HG03378 (cell line): ENCODE results near the gene FARP1.
"Not testable (repeated sequence)": the region's sequence is repeated elsewhere in the genome, so short reads cannot be mapped to it uniquely, and the experiment has no call there.

Experiments used
- ATAC-seq: cut with Tn5 transposase; IDR thresholded peaks from one replicate; pipeline ENCODE4 v1.9.1; 2021; ENCODE audit warnings: mild to moderate bottlenecking, moderate library complexity; ENCODE audit not compliant: unreplicated experiment

FARP1 gene

GRCh38 chr13:98223741-98224140 is 80.8 kb downstream of the FARP1 start:
- no peak for ATAC-seq

- ATAC-seq, result no peak
Measured at GRCh38 chr13:98224557-98224956, 81.7 kb downstream of the FARP1 start.

DNA sequence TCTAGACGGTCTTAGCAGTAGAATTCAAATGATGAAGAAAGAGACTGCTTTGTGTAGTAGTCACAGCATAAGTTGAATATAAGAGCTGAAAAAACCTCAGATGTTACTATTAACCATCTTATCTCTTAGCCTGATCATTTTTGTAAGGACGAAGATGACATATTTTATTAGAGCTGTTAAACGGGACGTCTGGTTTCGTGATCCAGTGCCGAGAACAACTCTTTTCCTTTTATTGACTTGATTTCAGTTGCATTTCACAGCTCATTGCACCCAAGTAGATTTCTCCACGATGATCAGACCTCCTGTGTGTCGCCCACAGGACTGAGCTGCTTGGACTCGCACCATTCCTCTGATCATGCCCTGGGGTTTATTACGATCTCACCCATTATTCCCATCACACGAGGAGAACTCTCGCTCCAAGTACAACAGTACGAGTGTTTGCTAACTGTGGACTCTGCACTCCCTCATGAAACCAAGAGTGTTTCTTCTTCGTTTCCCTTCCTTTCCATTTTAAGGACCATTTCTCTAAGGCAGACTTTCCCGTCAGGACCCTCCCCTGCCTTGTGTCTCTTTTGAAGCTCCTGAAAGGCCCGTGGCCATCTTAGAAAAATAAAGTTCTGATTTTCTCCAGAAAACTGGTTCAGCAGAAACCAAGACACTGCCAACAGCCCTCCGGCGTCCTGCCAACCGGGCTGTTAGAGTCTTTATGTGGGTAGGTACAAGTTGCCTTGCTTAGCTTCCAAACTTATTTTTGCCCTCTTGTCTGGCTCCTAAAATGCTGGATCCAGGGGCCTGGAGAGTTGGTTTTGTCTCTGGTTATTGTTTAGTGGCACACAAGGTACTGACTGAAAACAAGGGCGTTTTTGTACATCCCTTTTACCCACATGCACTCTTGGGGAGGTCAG is 82.4 kb downstream of the FARP1 start:
- no peak for ATAC-seq

DNA sequence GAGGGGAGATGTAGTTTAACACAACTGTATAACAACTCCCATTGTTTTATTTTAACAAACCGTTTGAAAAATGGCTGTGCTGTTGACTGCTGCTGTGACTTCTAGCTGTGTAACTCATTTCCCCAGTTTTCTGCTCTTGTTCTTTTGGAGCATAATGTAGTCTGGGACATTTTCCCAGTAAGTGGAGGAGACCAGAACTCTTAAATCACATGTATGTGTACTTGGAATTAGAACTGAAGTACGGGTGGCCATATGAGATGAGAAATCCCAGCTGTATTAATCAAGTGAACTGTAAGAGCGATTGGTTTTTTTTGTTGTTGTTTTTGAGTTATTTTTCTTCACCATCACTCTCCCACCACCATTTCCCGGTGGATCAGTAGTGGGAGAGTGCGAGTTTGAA is 83.6 kb downstream of the FARP1 start:
- ATAC-seq, result no peak

DNA sequence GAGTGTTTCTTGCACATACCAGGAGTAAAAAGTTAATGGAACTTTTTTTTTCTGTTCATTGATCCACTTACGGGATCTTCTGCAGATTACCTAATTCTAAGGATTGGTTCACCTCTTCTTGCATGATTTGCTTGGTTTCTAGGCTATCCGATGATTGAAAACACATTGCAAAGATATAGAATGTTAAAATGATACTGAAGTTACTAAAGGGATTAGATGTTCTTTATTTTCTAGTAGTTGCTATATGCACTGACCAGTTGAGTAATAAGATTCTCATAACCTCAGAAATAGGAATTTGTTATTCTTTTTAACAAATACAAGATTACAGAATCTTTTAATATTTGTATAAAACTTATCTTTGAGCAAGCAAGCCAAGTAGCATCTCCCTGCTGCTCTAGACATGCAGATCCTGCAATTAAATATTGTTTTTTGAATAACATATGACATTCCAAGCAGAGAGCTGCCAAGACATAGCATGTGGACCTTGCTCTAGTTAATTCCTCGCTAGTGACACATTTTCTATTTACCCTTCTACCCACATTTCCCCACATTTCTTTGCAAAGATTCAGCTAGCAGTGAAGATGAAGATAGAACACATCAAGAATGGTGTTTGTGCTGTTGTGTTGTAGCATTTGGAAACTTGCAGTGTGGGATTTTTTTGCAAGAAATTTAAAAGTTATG is 85.9 kb downstream of the FARP1 start:
- ATAC-seq, result no peak

DNA sequence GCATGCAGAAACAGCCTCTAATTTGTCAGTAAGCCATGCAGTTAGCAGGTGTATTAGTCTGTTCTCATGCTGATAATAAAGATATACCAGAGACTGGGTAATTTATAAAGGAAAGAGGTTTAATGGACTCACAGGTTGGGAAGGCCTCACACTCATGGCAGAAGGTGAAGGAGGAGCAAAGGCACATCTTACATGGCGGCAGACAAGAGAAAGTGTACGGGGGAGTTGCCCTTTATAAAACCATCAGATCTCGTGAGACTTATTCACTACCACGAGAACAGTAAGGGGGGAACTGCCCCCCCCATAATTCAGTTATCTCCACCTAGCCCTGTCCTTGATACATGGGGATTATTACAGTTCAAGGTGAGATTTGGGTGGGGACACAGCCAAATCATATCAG is 87.9 kb downstream of the FARP1 start:
- ATAC-seq, result not testable (repeated sequence)

- ATAC-seq, result no peak
Measured at GRCh38 chr13:98232456-98232855, 89.6 kb downstream of the FARP1 start.

- no peak for ATAC-seq
Measured at GRCh38 chr13:98233127-98233526, 90.2 kb downstream of the FARP1 start.

- no peak for ATAC-seq
Measured at GRCh38 chr13:98234348-98234747, 91.5 kb downstream of the FARP1 start.

- ATAC-seq, result no peak
Measured at GRCh38 chr13:98236197-98236596, 93.3 kb downstream of the FARP1 start.

DNA sequence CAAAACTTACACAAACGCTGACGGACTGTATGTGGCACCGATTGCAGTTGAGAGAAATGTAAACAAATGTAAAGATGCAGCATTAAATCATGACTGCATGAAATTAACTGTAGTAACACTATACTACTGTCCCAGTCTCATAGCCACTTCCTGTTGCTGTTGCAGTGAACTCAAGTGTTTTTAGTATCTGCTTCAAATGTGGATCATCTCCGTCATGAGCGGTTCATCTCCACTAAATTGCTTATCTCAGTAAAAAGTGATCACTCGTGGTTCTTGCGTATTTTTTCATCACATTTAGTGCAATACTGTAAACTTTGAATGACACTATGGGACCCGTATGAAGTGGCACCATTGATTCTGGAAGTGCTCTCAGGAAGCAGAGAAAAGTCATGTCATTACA is 94.4 kb downstream of the FARP1 start:
- no peak for ATAC-seq

- ATAC-seq, result no peak
Measured at GRCh38 chr13:98239162-98240076, 96.5 kb downstream of the FARP1 start.

- ATAC-seq, result no peak
Measured at GRCh38 chr13:98240135-98240534, 97.2 kb downstream of the FARP1 start.

DNA sequence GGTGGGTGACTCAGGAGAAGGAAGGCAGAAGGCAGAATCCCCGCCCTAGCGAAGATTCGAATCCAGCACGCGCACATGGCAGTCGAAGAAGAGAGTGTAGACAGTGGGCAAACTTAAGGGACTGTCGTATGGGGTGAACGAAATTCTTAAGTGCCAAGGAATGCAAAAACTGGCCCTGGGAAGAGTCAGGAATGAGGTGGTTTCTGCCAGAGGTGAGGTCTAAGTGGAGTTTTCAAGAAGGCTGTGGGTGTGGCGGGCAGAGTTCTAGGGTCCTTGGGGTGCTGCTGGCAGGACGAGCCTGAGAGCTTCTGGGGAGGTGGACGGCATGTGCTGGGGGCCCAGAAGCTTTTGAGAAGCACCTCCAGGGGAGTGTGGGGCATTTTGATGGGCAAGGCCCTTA is 98.1 kb downstream of the FARP1 start:
- ATAC-seq, result no peak

GRCh38 chr13:98241976-98242375 is 99.1 kb downstream of the FARP1 start:
- ATAC-seq, result no peak

DNA sequence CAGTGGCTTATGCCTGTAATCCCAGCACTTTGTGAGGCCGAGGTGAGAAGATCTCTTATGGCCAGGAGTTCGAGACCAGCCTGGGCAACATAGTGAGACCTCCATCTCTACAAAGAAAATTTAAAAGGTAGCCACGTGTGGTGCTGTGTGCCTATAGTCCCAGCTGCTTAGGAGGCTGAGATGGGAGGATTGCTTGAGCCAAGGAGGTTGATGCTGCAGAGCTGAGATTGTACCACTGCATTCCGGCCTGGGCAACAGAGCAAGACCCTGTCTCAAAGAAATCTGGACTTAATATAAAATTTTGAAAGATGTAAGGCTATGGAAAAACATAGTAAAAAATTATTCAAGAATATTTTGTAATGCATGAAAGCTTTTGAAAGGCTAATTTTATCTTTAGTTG is 99.5 kb downstream of the FARP1 start:
- ATAC-seq, result no peak

DNA sequence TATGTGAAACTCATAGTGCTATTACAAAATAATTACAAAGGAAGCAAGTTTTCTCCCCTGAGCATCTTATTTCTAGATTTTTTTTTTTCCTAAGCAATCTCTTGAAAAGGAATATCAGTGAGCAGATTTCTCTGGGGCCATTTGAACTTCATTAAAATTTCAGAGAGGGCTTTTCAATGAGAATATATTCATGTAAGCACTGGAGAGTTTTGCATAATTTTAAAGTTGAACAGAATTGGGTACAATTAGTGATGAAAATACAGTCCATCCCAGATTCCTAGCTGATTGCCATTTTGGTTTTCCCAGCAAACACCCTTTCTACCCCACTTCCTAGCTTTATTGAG is 101.0 kb downstream of the FARP1 start:
- no peak for ATAC-seq

DNA sequence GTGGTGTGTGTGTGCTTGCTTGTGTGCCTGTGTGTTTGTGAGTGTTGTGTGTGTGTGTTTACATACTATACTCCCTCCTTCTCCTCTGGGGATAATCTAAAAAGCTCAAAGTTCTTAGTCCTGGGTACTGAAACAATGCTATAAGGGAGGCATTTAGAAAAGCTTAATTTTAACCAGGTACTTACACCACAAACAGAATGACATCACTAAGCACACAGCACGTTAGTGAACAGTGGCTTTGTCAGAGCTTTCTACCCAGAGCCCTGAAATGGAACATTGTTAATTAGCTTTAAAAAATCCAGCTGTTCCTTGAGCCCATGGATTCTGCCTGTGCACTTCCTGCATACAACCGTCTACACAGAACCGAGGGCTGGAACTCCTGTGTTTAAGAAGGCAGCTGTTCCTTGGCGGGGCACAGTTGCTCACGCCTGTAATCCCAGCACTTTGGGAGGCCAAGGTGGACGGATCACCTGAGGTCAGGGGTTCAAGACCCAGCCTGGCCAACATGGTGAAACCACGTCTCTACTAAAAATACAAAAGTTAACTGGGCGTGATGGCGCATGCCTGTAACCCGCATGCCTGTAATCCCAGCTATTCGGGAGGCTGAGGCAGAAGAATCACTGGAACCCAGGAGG is 103.8 kb downstream of the FARP1 start:
- ATAC-seq, result no peak

DNA sequence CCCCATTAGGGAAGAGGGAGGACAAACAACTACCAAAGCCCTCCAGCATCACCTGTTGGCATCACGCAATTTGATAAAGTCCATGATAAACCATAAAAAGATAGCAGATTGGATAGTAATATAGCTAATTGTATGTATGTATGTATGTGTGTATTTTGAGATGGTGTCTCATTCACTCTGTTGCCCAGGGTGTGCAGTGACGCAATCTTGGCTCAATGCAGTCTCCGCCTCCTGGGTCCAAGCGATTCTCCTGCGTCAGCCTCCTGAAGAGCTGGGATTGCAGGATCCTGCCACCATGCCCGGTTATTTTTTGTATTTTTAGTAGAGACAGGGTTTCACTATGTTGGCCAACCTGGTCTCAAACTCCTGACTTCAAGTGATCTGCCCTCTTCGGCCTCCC is 108.8 kb downstream of the FARP1 start:
- no peak for ATAC-seq

DNA sequence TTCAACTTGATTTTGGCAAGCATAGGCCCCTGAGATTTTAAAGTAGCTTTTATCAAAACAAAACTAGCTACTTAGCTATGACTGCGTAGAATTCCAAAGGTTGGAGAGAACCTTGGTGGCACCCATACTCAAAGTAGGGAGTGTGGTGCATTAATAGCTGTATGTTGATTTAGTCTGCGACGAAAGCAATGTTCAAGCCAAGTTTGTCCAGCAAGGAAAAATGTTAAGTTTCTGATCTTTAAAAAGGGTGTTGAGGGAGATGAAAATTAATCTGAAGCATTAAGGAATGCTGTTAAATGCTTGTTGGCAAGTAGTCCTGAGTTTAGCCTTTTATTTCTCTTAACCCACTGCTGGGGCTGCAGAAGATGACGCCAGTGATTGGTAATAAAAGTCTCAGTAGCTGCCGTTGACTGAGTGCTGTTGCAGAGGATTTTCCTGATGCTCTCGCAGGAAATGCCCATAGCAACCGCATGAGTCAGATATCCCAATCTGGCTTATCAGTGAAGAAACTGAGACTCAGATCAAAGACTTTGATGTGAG is 110.1 kb downstream of the FARP1 start:
- no peak for ATAC-seq

GRCh38 chr13:98253526-98253925 is 110.6 kb downstream of the FARP1 start:
- ATAC-seq, result no peak
